GM18499 (cell line): ENCODE results near the gene MYOF.
"Not testable (repeated sequence)": the region's sequence is repeated elsewhere in the genome, so short reads cannot be mapped to it uniquely, and the experiment has no call there.

Experiments used
- ATAC-seq: cut with Tn5 transposase; IDR thresholded peaks from one replicate; pipeline ENCODE4 v1.9.1; 2021; ENCODE audit warnings: moderate number of reproducible peaks; ENCODE audit not compliant: insufficient read depth, unreplicated experiment

Gene MYOF

DNA sequence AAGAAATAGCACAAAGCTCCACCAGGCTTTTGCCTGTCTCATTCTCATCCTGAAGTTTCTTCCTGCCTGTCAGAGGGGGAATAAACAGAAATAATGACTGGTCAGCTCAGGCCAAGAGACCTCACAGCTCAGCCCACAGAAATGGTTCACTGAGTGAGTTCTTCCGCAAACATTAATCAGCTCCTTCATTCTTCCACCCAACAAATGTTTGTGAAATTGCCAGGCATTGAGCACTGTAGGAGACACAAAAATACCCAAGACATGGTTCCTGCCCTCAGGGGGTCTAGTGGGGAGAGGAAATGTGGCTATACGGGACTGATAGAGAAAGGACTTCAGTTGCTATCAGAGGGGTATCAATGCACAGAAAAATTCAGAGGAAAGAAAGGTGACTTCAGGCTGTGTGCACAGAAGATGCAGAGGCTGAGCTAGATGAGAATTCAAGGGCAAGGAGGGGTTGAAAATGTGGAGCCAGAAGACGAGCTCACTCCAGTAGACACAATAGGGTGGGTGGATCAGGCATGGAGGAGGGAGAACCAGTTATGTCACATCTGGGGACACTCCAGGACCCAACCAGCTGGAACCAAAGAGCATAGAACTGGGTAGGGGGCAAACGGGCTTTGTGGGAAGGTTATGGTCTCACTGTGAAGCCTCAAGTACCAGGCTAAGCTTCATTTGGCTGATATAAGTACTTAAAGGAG lies 20.9 kb downstream of the MYOF start:
- no peak for ATAC-seq

- ATAC-seq = no peak
These were observed 22.7 kb downstream of the MYOF start for GRCh38 chr10:93459466-93459865.

- no peak for ATAC-seq
These were observed 23.3 kb downstream of the MYOF start for GRCh38 chr10:93458821-93459257.

DNA sequence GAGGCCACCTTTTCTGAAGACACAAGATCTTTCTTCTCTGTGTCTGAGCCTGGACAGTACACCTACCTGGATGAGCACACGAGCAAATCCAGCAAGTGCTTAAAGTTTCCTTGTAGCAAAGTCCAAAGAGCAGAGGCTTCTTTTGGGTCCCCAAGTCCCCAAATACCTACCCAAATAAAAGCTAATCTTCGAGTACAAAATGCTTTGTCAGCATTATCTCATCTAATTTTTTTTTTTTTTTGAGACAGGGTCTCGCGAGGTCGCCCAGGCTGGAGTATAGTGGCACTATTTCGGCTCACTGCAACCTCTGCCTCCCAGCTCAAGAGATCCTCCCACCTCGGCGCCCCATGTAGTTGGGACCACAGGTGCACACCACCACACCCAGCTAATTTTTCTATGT lies 24.6 kb downstream of the MYOF start:
- ATAC-seq = no peak

- no peak for ATAC-seq
These were observed 25.7 kb downstream of the MYOF start for GRCh38 chr10:93456480-93456879.

- ATAC-seq = no peak
These were observed 27.4 kb downstream of the MYOF start for GRCh38 chr10:93454736-93455135.

DNA sequence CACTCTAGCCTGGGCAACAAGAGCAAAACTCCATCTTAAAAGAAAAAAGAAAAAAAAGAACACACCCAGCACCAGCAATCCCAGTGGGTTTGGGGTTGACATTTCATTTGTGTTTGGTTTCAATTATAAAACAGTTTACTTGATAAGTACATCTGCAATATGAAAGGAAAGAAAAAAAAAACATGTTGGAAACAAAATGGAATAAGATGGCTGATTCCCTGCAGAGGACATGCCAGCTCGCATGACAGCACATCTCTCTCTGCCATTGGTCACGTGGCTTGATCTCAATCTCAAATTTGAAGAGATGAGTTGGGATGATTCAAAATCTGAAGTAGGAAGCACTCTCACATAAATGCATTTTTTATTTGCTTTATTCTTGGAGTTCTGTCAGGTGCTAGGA lies 28.0 kb downstream of the MYOF start:
- ATAC-seq = no peak

- no peak for ATAC-seq
These were observed 30.0 kb downstream of the MYOF start for GRCh38 chr10:93452143-93452542.

GRCh38 chr10:93451244-93451947 lies 30.7 kb downstream of the MYOF start:
- ATAC-seq = no peak

- ATAC-seq = no peak
These were observed 34.2 kb downstream of the MYOF start for GRCh38 chr10:93447970-93448369.

- no peak for ATAC-seq
These were observed 35.1 kb downstream of the MYOF start for GRCh38 chr10:93447019-93447418.

GRCh38 chr10:93445978-93446720 lies 36.0 kb downstream of the MYOF start:
- no peak for ATAC-seq

- no peak for ATAC-seq
These were observed 36.8 kb downstream of the MYOF start for GRCh38 chr10:93445097-93445960.

DNA sequence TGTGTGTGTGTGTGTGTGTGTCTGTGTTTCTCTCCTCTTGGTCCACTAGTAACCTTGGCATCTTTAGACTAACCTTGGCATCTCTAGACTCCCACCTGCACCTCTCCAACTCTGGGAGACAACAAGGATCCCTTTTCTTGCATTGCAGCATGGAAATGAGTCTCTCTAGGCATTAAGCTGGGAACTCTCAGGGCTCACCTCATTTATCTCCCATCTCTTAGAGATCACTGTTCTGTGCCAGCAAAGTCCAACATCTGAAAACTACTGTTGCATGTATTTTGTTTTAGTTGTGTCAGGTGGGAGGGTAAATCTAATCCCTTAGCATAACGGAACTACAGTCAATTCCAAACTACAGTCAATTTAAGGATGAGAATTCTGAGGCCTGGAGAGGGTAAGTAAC lies 38.7 kb downstream of the MYOF start:
- no peak for ATAC-seq

DNA sequence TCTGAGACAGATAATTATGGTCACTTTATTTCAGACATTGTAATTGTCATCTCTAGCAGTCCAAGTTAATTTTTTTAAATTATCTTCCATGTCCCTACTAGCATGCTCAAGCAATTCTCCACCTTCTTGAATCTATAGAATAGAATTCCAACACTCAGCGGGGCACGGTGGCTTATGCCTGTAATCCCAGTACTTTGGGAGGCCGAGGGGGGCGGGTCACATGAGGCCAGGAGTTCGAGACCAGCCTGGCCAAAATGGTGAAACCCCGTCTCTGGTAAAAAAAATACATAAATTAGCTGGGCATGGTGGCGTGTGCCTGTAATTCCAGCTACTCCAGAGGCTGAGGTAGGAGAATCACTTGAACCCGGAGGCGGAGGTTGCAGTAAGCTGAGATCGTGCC lies 39.4 kb downstream of the MYOF start:
- not testable (repeated sequence) for ATAC-seq

- no peak for ATAC-seq
These were observed 41.5 kb downstream of the MYOF start for GRCh38 chr10:93440591-93441091.

DNA sequence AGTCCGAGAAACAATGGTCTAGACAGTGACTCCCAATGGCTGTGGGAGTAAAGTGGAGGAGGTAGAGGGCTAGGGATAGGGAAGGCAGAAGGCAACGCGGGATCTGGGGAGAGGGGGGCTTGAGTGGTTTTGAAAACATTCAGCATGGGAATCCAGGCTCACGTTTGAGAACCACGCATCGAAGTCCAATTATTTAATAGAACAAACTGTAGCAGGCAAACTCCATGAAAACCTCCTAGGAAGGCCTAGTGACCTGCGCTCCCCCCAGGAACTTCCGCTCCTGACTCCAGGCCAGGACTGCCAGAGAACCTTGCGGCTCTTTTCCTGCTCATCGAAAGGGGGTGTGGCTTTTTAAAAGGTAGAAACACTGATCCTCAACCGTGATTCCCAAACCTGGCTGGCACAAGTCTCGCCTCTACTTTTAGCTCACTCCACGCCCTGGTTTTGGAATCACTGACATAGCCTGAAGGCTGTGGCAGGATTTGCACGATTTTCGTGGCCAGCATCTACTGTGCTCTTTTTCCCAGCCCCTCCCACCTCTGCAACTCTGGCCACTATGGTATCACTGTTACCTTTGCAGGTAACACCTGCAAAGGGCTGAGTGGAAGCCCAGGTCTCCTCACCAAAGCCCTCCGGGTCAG lies 43.4 kb downstream of the MYOF start:
- no peak for ATAC-seq

DNA sequence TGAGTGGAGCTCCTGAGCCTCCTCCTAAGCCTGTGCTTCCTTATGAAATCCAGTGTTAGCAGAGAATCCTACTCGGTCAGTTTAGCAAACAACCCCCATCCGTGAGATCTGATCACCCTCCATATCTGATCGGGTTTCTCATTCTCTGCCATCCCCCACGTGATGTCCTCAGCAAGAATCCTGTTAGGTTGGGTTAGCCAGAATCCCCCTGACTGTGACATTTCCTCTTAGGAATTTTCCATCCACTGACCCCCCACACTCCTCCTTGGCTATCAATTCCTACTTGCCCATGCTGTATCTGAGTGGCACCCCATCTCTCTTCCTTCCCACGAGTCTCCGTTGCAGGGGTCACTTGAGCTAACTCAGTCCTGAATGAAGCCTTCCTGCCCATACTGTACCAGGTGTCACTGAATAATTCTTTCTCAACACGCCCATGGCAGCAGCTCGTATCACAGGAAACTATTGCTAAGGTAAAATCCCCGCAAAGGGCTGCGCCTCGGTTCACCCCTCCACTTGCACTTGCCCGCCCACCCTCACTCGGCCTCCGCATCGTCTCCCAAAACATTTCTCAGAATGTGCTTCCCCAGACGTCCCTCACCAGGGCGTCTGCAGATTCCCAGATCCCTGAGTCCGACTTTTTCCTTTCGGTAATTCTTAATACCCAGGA lies 44.1 kb downstream of the MYOF start:
- no peak for ATAC-seq
